SK-N-SH (cell line): Measurements from ENCODE around the gene RERGL. TPM values are rescaled to one million over a fixed set of nuclear protein-coding genes. Genes with fewer than 3 reads are reported as not detected.

ENCODE experiments used
- CTCF ChIA-PET: fragments of 300-600, 350-600 bp; formaldehyde crosslinking; extraction: SDS; loops from one replicate; lab custom pipeline; 2021; lab: Yijun Ruan, JAX
- POLR2A ChIA-PET: fragments of 350-600 bp; sonication (Branson Sonifier 250); formaldehyde crosslinking; extraction: SDS; loops from one replicate; lab custom pipeline; 2020; ENCODE audit warnings: antibody characterized with exemption, inconsistent platforms; lab: Yijun Ruan, JAX
- DNase-seq: peaks from one replicate; pipeline ENCODE4 v3.0.0; 2012
- H2AFZ ChIP-seq: fragments of 200-600 bp; sonication (generic); 2 replicates; pipeline ENCODE4 v1.8.1; 2016; ENCODE audit warnings: antibody characterized with exemption, mild to moderate bottlenecking, low read depth
- H3F3A ChIP-seq: fragments of 200-600 bp; sonication (generic); replicated peaks from 2 replicates; pipeline ENCODE3; 2016; ENCODE audit warnings: antibody characterized with exemption, mild to moderate bottlenecking; ENCODE audit not compliant: insufficient read depth
- H3K27ac ChIP-seq, 2 experiments: fragments of 200-500 bp in 1 of 2; fragments of 200-600 bp in 1 of 2; sonication (Bioruptor generic) in 1 of 2; sonication (generic), shearing (Covaris generic) in 1 of 2; 2 replicates each; pipeline versions ENCODE4 v1.5.1 to v1.6.1; 2014 to 2016; ENCODE audit warnings: low read depth in 2 of 2, inconsistent platforms in 1 of 2, low read length in 1 of 2, mild to moderate bottlenecking in 1 of 2, mixed read lengths in 1 of 2
- H3K27me3 ChIP-seq: fragments of 200-600 bp; sonication (generic), shearing (Covaris generic); 2 replicates; pipeline ENCODE4 v1.6.1; 2016; ENCODE audit warnings: mixed run types; ENCODE audit not compliant: insufficient read depth
- H3K36me3 ChIP-seq, 2 experiments: fragments of 200-500 bp in 1 of 2; fragments of 200-600 bp in 1 of 2; sonication (Bioruptor generic) in 1 of 2; sonication (generic) in 1 of 2; replicated peaks in 1 of 2; 2 replicates each; pipeline versions ENCODE3 to v1.5.1; 2014 to 2016; ENCODE audit warnings: low read length in 1 of 2, mild to moderate bottlenecking in 1 of 2; ENCODE audit not compliant: insufficient read depth in 2 of 2, control insufficient read depth in 1 of 2
- H3K4me1 ChIP-seq, 2 experiments: fragments of 200-500 bp in 1 of 2; fragments of 200-600 bp in 1 of 2; sonication (Bioruptor generic) in 1 of 2; sonication (generic), shearing (Covaris generic) in 1 of 2; 2 replicates each; pipeline versions ENCODE4 v1.5.1 to v1.6.1; 2014 to 2016; ENCODE audit warnings: low read depth in 1 of 2, low read length in 1 of 2, mixed run types in 1 of 2; ENCODE audit not compliant: insufficient read depth in 2 of 2, control insufficient read depth in 1 of 2
- H3K4me2 ChIP-seq: fragments of 200-600 bp; sonication (generic), shearing (Covaris generic); 2 replicates; pipeline ENCODE4 v1.6.1; 2017; ENCODE audit warnings: mixed run types
- H3K4me3 ChIP-seq, 2 experiments: fragments of 200-500 bp in 1 of 2; fragments of 200-600 bp in 1 of 2; sonication (Bioruptor generic) in 1 of 2; sonication (generic), shearing (Covaris generic) in 1 of 2; 2 replicates each; pipeline versions ENCODE4 v1.5.1 to v1.8.1; 2014 to 2016; ENCODE audit warnings: low read depth in 2 of 2, inconsistent platforms in 1 of 2, low read length in 1 of 2, mild to moderate bottlenecking in 1 of 2, mixed read lengths in 1 of 2, moderate library complexity in 1 of 2
- H3K79me2 ChIP-seq: fragments of 200-600 bp; sonication (generic); 2 replicates; pipeline ENCODE4 v1.8.1; 2017; ENCODE audit warnings: mild to moderate bottlenecking; ENCODE audit not compliant: insufficient read depth
- H3K9ac ChIP-seq: fragments of 200-600 bp; sonication (generic); 2 replicates; pipeline ENCODE4 v1.6.1; 2017; ENCODE audit warnings: mixed run types
- H3K9me2 ChIP-seq: fragments of 200-600 bp; sonication (generic); 2 replicates; pipeline ENCODE4 v1.6.1; 2017; ENCODE audit warnings: mixed run types
- H3K9me3 ChIP-seq: fragments of 200-600 bp; sonication (generic); 2 replicates; pipeline ENCODE4 v1.6.1; 2017; ENCODE audit warnings: mixed run types, mild to moderate bottlenecking, moderate library complexity
- H4K20me1 ChIP-seq: fragments of 200-600 bp; sonication (generic); 2 replicates; pipeline ENCODE4 v1.6.1; 2017; ENCODE audit warnings: mild to moderate bottlenecking, mixed run types; ENCODE audit not compliant: insufficient read depth
- EZH2phosphoT487 ChIP-seq: fragments of 200-600 bp; sonication (generic); IDR thresholded peaks from 2 replicates; pipeline ENCODE4 v1.6.1; 2017; ENCODE audit warnings: low read depth, mixed run types, mild to moderate bottlenecking, antibody characterized with exemption, moderate library complexity, borderline replicate concordance
- FOXJ3 ChIP-seq: sonication (generic); formaldehyde crosslinking; IDR thresholded peaks from 2 replicates; pipeline ENCODE4 v1.5.1; 2020; ENCODE audit warnings: mild to moderate bottlenecking, missing genetic modification reagents
- FOXM1 ChIP-seq: IDR thresholded peaks from 2 replicates; pipeline ENCODE4 v1.4.0; 2012; ENCODE audit warnings: low read depth, mild to moderate bottlenecking
- JUND ChIP-seq: IDR thresholded peaks from 2 replicates; pipeline ENCODE4 v1.4.0; 2012
- MAX ChIP-seq: IDR thresholded peaks from 2 replicates; pipeline ENCODE4 v1.4.0; 2012; ENCODE audit warnings: low read depth
- NFIC ChIP-seq: IDR thresholded peaks from 2 replicates; pipeline ENCODE4 v1.4.0; 2012; ENCODE audit warnings: borderline replicate concordance
- NRF1 ChIP-seq: IDR thresholded peaks from 2 replicates; pipeline ENCODE4 v1.6.1; 2012; ENCODE audit warnings: low read depth, mild to moderate bottlenecking, low read length
- RFX5 ChIP-seq: IDR thresholded peaks from 2 replicates; pipeline ENCODE4 v1.6.1; 2012; ENCODE audit warnings: mild to moderate bottlenecking, improper control_type of control experiment, low read length
- RXRA ChIP-seq: IDR thresholded peaks from 2 replicates; pipeline ENCODE4 v1.4.0; 2012; ENCODE audit warnings: low read depth, mild to moderate bottlenecking, borderline replicate concordance
- SIN3A ChIP-seq: IDR thresholded peaks from 2 replicates; pipeline ENCODE4 v1.6.1; 2012; ENCODE audit warnings: low read depth, mild to moderate bottlenecking, low read length, moderate library complexity, borderline replicate concordance
- TCF12 ChIP-seq: IDR thresholded peaks from 2 replicates; pipeline ENCODE4 v1.4.0; 2012
- USF1 ChIP-seq: IDR thresholded peaks from 2 replicates; pipeline ENCODE4 v1.4.0; 2012; ENCODE audit warnings: low read depth, borderline replicate concordance
- USF2 ChIP-seq: fragments of 150-350 bp; IDR thresholded peaks from 2 replicates; pipeline ENCODE4 v1.6.1; 2017; ENCODE audit warnings: antibody characterized with exemption, low read length, low read depth, borderline replicate concordance
- ZBTB33 ChIP-seq: IDR thresholded peaks from 2 replicates; pipeline ENCODE4 v1.4.0; 2012; ENCODE audit warnings: low read depth, borderline replicate concordance
- WGBS: methylation state at CpG from one replicate; pipeline ENCODE4 v1.1.6; 2017; ENCODE audit warnings: low lambda C conversion rate; 5-methylcytosine and 5-hydroxymethylcytosine counted together
- polyA plus RNA-seq, 3 experiments: library from polyadenylated mRNA; depleted of rRNA; stranded (reverse); fragments of >200 nt; gene quantifications; 2 replicates each; pipeline ENCODE4 v1.2.3, GENCODE V29; 2012

RERGL gene
- polyA plus RNA-seq, 1 of the 3 experiments (the other 2 are of a cell fraction) = 0.13 TPM

GRCh38 chr12:18103624-18104023 is 13.6 kb upstream of the RERGL start:
- 31% methylated on average over 2 of the region's 2 CpGs for WGBS
- ChIA-PET CTCF (no interaction called here), POLR2A (no interaction called here)
- TF ChIP-seq JUND (no peak), RXRA (no peak), USF1 (no peak)
- H3K4me1 ChIP-seq = no peaks in the 10 kb centered on the region
- H3K27ac ChIP-seq = no peak overlapping the region
- DNase-seq = no peak
- H3K9me3 ChIP-seq = no peaks in the 10 kb centered on the region
- H3K4me3 ChIP-seq = no peak overlapping the region
- H3K36me3 ChIP-seq = no peaks in the 10 kb centered on the region
- no peaks in the 10 kb centered on the region for H4K20me1 ChIP-seq
- no peaks in the 10 kb centered on the region for H3K9me2 ChIP-seq
- no peak overlapping the region for H3K9ac ChIP-seq
- no peaks in the 10 kb centered on the region for H3F3A ChIP-seq
- no peak overlapping the region for H3K4me2 ChIP-seq
- H3K27me3 ChIP-seq = no peaks in the 10 kb centered on the region
- H2AFZ ChIP-seq = no peak overlapping the region
- no peaks in the 10 kb centered on the region for H3K79me2 ChIP-seq

GRCh38 chr12:18101043-18101442 is 11.1 kb upstream of the RERGL start:
- no peak for DNase-seq
- Histone ChIP-seq H3K27ac (no peak overlapping the region), H3F3A (peaks cover 18% of the 10 kb centered on the region), H3K4me2 (no peak overlapping the region), H3K27me3 (no peaks in the 10 kb centered on the region), H3K9ac (no peak overlapping the region), H3K9me3 (no peaks in the 10 kb centered on the region), H3K4me3 (no peak overlapping the region), H3K36me3 (no peaks in the 10 kb centered on the region), H4K20me1 (no peaks in the 10 kb centered on the region), H3K4me1 (no peaks in the 10 kb centered on the region), H3K79me2 (no peaks in the 10 kb centered on the region), H2AFZ (no peak overlapping the region), H3K9me2 (no peaks in the 10 kb centered on the region)
- 8% methylated on average over 2 of the region's 2 CpGs for WGBS
- ChIA-PET POLR2A (no interaction called here), CTCF (no interaction called here)
- TF ChIP-seq RFX5 = no peak
- TF ChIP-seq TCF12 = no peak
- TF ChIP-seq MAX = no peak
- TF ChIP-seq JUND = no peak
- no peak for TF ChIP-seq ZBTB33
- no peak for TF ChIP-seq SIN3A
- TF ChIP-seq NFIC = no peak

GRCh38 chr12:18084080-18084479 is 5.9 kb downstream of the RERGL start:
- H4K20me1 ChIP-seq = no peaks in the 10 kb centered on the region
- no peak for DNase-seq
- H2AFZ ChIP-seq = no peak overlapping the region
- no peak for TF ChIP-seq EZH2phosphoT487
- TF ChIP-seq RXRA = no peak
- TF ChIP-seq ZBTB33 = no peak
- no peak for TF ChIP-seq NRF1
- no peak for TF ChIP-seq MAX
- TF ChIP-seq FOXJ3 (CRISPR knock-in tag) = no peak
- no peak for TF ChIP-seq USF2
- no peak for TF ChIP-seq FOXM1

More at GRCh38 chr12:18084080-18084479, 5.9 kb downstream of the RERGL start:
- H3F3A ChIP-seq = no peaks in the 10 kb centered on the region
- ChIA-PET POLR2A (no interaction called here), CTCF (interaction anchor here (1.0 kb wide), 1 partner anchor 56 kb away, joined by 3 read pairs; no protein-coding TSS in a partner anchor)
- H3K36me3 ChIP-seq = no peaks in the 10 kb centered on the region
- no peak overlapping the region for H3K27ac ChIP-seq
- no peaks in the 10 kb centered on the region; the same call in 1 of the 2 replicates for H3K9me2 ChIP-seq
- H3K27me3 ChIP-seq = no peaks in the 10 kb centered on the region
- 1% methylated on average over 3 of the region's 3 CpGs for WGBS
- H3K4me1 ChIP-seq = no peaks in the 10 kb centered on the region
- H3K4me2 ChIP-seq = no peak overlapping the region
- no peak overlapping the region for H3K9ac ChIP-seq
- no peak overlapping the region for H3K4me3 ChIP-seq
- no peaks in the 10 kb centered on the region for H3K79me2 ChIP-seq
- no peaks in the 10 kb centered on the region for H3K9me3 ChIP-seq
